H1 (cell line): Measurements from ENCODE around the gene SPSB3. TPM values are rescaled to one million over a fixed set of nuclear protein-coding genes. Genes with fewer than 3 reads are reported as not detected.

Experiments used
- CTCF ChIA-PET: fragments of 300-600 bp; sonication (Branson Sonifier 250); formaldehyde crosslinking; loops from one replicate; lab custom pipeline; 2021; ENCODE audit not compliant: partially characterized antibody; lab: Charles Lee
- POLR2A ChIA-PET: fragments of 300-600 bp; sonication (Branson Sonifier 250); formaldehyde crosslinking; loops from one replicate; lab custom pipeline; 2021; ENCODE audit warnings: inconsistent platforms; ENCODE audit not compliant: partially characterized antibody; lab: Charles Lee
- DNase-seq, 2 experiments: peaks; one replicate each; pipeline versions ENCODE4 v3.0.0 to v3.0.0-alpha.2; 2010 to 2022; ENCODE audit warnings: low spot score in 2 of 2, low read depth in 1 of 2, mixed read lengths in 1 of 2
- FAIRE-seq: peaks from 2 replicates; lab custom pipeline; 2011; peaks lifted over from hg19 to GRCh38; lab: Jason Lieb, UNC
- H2AFZ ChIP-seq: 2 replicates; pipeline ENCODE4 v1.8.1; 2012; ENCODE audit warnings: low read length, inconsistent platforms
- H2AK5ac ChIP-seq: 2 replicates; pipeline ENCODE4 v1.6.1; 2013; ENCODE audit warnings: low read depth, low read length
- H2BK120ac ChIP-seq: replicated peaks from 2 replicates; pipeline ENCODE3; 2013; ENCODE audit warnings: low read depth, low read length, inconsistent platforms
- H2BK12ac ChIP-seq: 2 replicates; pipeline ENCODE4 v1.6.1; 2013; ENCODE audit warnings: low read depth, low read length
- H2BK15ac ChIP-seq: 2 replicates; pipeline ENCODE4 v1.6.1; 2013; ENCODE audit warnings: low read length
- H2BK20ac ChIP-seq: 2 replicates; pipeline ENCODE4 v1.6.1; 2013; ENCODE audit warnings: low read length
- H2BK5ac ChIP-seq: 2 replicates; pipeline ENCODE4 v1.6.1; 2013; ENCODE audit warnings: low read depth, low read length
- H3K14ac ChIP-seq: 2 replicates; pipeline ENCODE4 v1.6.1; 2013; ENCODE audit warnings: inconsistent platforms; ENCODE audit not compliant: insufficient read length
- H3K18ac ChIP-seq: 2 replicates; pipeline ENCODE4 v1.6.1; 2013; ENCODE audit warnings: low read length; ENCODE audit errors: extremely low read depth
- H3K23ac ChIP-seq: 2 replicates; pipeline ENCODE4 v1.6.1; 2013; ENCODE audit warnings: inconsistent platforms; ENCODE audit not compliant: insufficient read length
- H3K23me2 ChIP-seq: 2 replicates; pipeline ENCODE4 v1.6.1; 2013; ENCODE audit warnings: low read depth, low read length
- H3K27ac ChIP-seq: 2 replicates; pipeline ENCODE4 v1.6.1; 2011; ENCODE audit warnings: low read depth, low read length, inconsistent platforms
- H3K27me3 ChIP-seq, 4 experiments: replicated peaks in 1 of 4; 1 replicate in 1 of 4; 2 replicates in 3 of 4; pipeline versions ENCODE4 v1.6.1 to v1.8.1; 2011 to 2013; ENCODE audit warnings: low read length in 3 of 4, mild to moderate bottlenecking in 3 of 4, inconsistent platforms in 2 of 4, mixed read lengths in 2 of 4, moderate library complexity in 1 of 4; ENCODE audit not compliant: control insufficient read depth in 3 of 4, insufficient read depth in 3 of 4; ENCODE audit errors: extremely low read depth in 1 of 4
- H3K36me3 ChIP-seq, 4 experiments: 2 replicates each; pipeline versions ENCODE4 v1.6.1 to v1.8.1; 2011 to 2013; ENCODE audit warnings: mild to moderate bottlenecking in 4 of 4, low read length in 3 of 4, moderate library complexity in 2 of 4, control low read depth in 1 of 4, inconsistent platforms in 1 of 4; ENCODE audit not compliant: insufficient read depth in 4 of 4, control insufficient read depth in 2 of 4
- H3K4ac ChIP-seq: replicated peaks from 2 replicates; pipeline ENCODE3; 2013; ENCODE audit warnings: low read length, low read depth, mixed read lengths, inconsistent platforms; ENCODE audit not compliant: insufficient read length
- H3K4me1 ChIP-seq, 4 experiments: replicated peaks in 1 of 4; 1 replicate in 1 of 4; 2 replicates in 3 of 4; pipeline versions ENCODE4 v1.6.1 to v1.8.1; 2011 to 2013; ENCODE audit warnings: low read length in 3 of 4, inconsistent platforms in 2 of 4, mixed read lengths in 1 of 4; ENCODE audit not compliant: insufficient read depth in 4 of 4, control insufficient read depth in 3 of 4
- H3K4me2 ChIP-seq, 2 experiments: 2 replicates each; pipeline versions ENCODE4 v1.6.1 to v1.8.1; 2011 to 2013; ENCODE audit warnings: low read depth in 2 of 2, low read length in 2 of 2, control low read depth in 1 of 2, inconsistent platforms in 1 of 2, mild to moderate bottlenecking in 1 of 2; ENCODE audit not compliant: insufficient read depth in 1 of 2
- H3K4me3 ChIP-seq, 4 experiments: fragments of 200-600, 300-600 bp in 1 of 4; sonication (generic), shearing (Covaris generic), sonication (Bioruptor Twin) in 1 of 4; 2 replicates each; pipeline versions ENCODE4 v1.5.1 to v1.8.1; 2011 to 2016; ENCODE audit warnings: low read length in 4 of 4, low read depth in 3 of 4, control low read depth in 2 of 4, inconsistent platforms in 2 of 4, mild to moderate bottlenecking in 2 of 4, mixed read lengths in 1 of 4, moderate library complexity in 1 of 4; ENCODE audit not compliant: insufficient read depth in 2 of 4; ENCODE audit errors: extremely low read depth in 1 of 4
- H3K56ac ChIP-seq: replicated peaks from 2 replicates; pipeline ENCODE3; 2013; ENCODE audit warnings: low read depth, mild to moderate bottlenecking, mixed read lengths, low read length, inconsistent platforms; ENCODE audit not compliant: insufficient read length
- H3K79me1 ChIP-seq: 2 replicates; pipeline ENCODE4 v1.6.1; 2013; ENCODE audit warnings: low read depth, low read length, control low read depth
- H3K79me2 ChIP-seq, 2 experiments: 2 replicates each; pipeline versions ENCODE4 v1.6.1 to v1.8.1; 2012 to 2013; ENCODE audit warnings: low read length in 2 of 2, mild to moderate bottlenecking in 2 of 2, inconsistent platforms in 1 of 2; ENCODE audit not compliant: insufficient read depth in 2 of 2, control insufficient read depth in 1 of 2
- H3K9ac ChIP-seq, 4 experiments: replicated peaks in 1 of 4; 1 replicate in 1 of 4; 2 replicates in 3 of 4; pipeline versions ENCODE4 v1.6.1 to v1.8.1; 2011 to 2013; ENCODE audit warnings: low read depth in 3 of 4, low read length in 3 of 4, control low read depth in 2 of 4, mild to moderate bottlenecking in 2 of 4, moderate library complexity in 2 of 4, inconsistent platforms in 1 of 4; ENCODE audit errors: extremely low read depth in 1 of 4
- H3K9me3 ChIP-seq, 2 experiments: 2 replicates each; pipeline versions ENCODE4 v1.6.1 to v1.8.1; 2012 to 2013; ENCODE audit warnings: mild to moderate bottlenecking in 2 of 2, moderate library complexity in 2 of 2, control low read depth in 1 of 2, inconsistent platforms in 1 of 2, low read depth in 1 of 2, low read length in 1 of 2, mixed read lengths in 1 of 2; ENCODE audit not compliant: insufficient read depth in 2 of 2
- H4K20me1 ChIP-seq, 2 experiments: replicated peaks in 1 of 2; 2 replicates each; pipeline versions ENCODE3 to v1.8.1; 2011 to 2013; ENCODE audit warnings: inconsistent platforms in 2 of 2, low read length in 2 of 2, mild to moderate bottlenecking in 1 of 2; ENCODE audit not compliant: insufficient read depth in 2 of 2, control insufficient read depth in 1 of 2
- H4K5ac ChIP-seq: 2 replicates; pipeline ENCODE4 v1.6.1; 2013; ENCODE audit warnings: low read length, low read depth, mixed read lengths, inconsistent platforms; ENCODE audit not compliant: insufficient read length
- H4K8ac ChIP-seq: 2 replicates; pipeline ENCODE4 v1.8.0; 2013; ENCODE audit warnings: mild to moderate bottlenecking, moderate library complexity, low read length, inconsistent platforms; ENCODE audit not compliant: insufficient read depth; ENCODE audit errors: extremely low read depth
- H4K91ac ChIP-seq: replicated peaks from 2 replicates; pipeline ENCODE3; 2013; ENCODE audit warnings: low read length, mixed read lengths, inconsistent platforms; ENCODE audit not compliant: insufficient read length
- ATF2 ChIP-seq: IDR thresholded peaks from 2 replicates; pipeline ENCODE4 v1.6.1; 2012; ENCODE audit warnings: low read length, inconsistent platforms
- ATF3 ChIP-seq: IDR thresholded peaks from 2 replicates; pipeline ENCODE4 v1.6.1; 2011; ENCODE audit warnings: low read depth, mild to moderate bottlenecking, low read length; ENCODE audit not compliant: insufficient read depth
- BACH1 ChIP-seq: IDR thresholded peaks from 2 replicates; pipeline ENCODE4 v1.6.1; 2012; ENCODE audit warnings: low read length, improper control_type of control experiment
- EP300 ChIP-seq, 2 experiments: IDR thresholded peaks; 1 replicate in 1 of 2; 2 replicates in 1 of 2; pipeline ENCODE4 v1.6.1; 2011 to 2012; ENCODE audit warnings: low read depth in 2 of 2, low read length in 2 of 2, mild to moderate bottlenecking in 2 of 2, borderline replicate concordance in 1 of 2, inconsistent platforms in 1 of 2, moderate library complexity in 1 of 2
- MAX ChIP-seq: IDR thresholded peaks from 2 replicates; pipeline ENCODE4 v1.6.1; 2012; ENCODE audit warnings: inconsistent platforms
- POU5F1 ChIP-seq: IDR thresholded peaks from 2 replicates; pipeline ENCODE4 v1.6.1; 2011; ENCODE audit warnings: low read depth, mild to moderate bottlenecking, low read length, moderate library complexity
- RFX5 ChIP-seq: IDR thresholded peaks from 2 replicates; pipeline ENCODE4 v1.6.1; 2011; ENCODE audit warnings: low read depth, low read length, improper control_type of control experiment, borderline replicate concordance
- SIN3A ChIP-seq, 2 experiments: IDR thresholded peaks in 1 of 2; conservative IDR thresholded peaks in 1 of 2; 2 replicates each; pipeline ENCODE4 v1.6.1; 2011 to 2012; ENCODE audit warnings: low read length in 2 of 2, improper control_type of control experiment in 1 of 2, low read depth in 1 of 2, mild to moderate bottlenecking in 1 of 2
- SIX5 ChIP-seq: IDR thresholded peaks from 2 replicates; pipeline ENCODE4 v1.6.1; 2011; ENCODE audit warnings: mild to moderate bottlenecking, low read depth, low read length
- WGBS, 2 experiments: shearing (Covaris generic) in 1 of 2; methylation state at CpG; one replicate each; pipeline versions ENCODE4 v1.1.6 to v1.1.7; 2013 to 2015; ENCODE audit warnings: low lambda C conversion rate in 2 of 2, mixed read lengths in 2 of 2, inconsistent platforms in 1 of 2, low coverage in 1 of 2, missing lambda C conversion rate in 1 of 2; ENCODE audit not compliant: insufficient replicate concordance in 2 of 2, insufficient coverage in 1 of 2, insufficient read length in 1 of 2; ENCODE audit errors: extremely low coverage in 1 of 2, missing lambda C conversion rate in 1 of 2; 5-methylcytosine and 5-hydroxymethylcytosine counted together
- polyA plus RNA-seq, 7 experiments: library from polyadenylated mRNA; depleted of rRNA in 3 of 7; stranded (reverse) in 5 of 7; unstranded in 2 of 7; fragments of >200 nt in 5 of 7; fragments of 200-250 nt in 2 of 7; gene quantifications; 1 replicate in 5 of 7; 2 replicates in 1 of 7; 4 replicates in 1 of 7; pipeline versions ENCODE4 v1.2.1 to v1.2.3, GENCODE V29; 2011 to 2013; ENCODE audit warnings: missing spikeins in 2 of 7, mixed read lengths in 2 of 7
- total RNA-seq: library from RNA; stranded (reverse); fragmentation: NEBNext Ultra II Directional; extraction: Animal tissue kit (Norgen Biotek cat#: 25700); gene quantifications from 2 replicates; pipeline ENCODE4 v1.2.1, GENCODE V29; 2021

The SPSB3 gene
- total and polyA plus RNA-seq, 2 of the 8 experiments (the other 6 are each of a cell fraction or from before 2014, with no cell fraction given), result 22.5 to 37.8 TPM

GRCh38 chr16:1787056-1787321 is 4.6 kb upstream of the SPSB3 start:
- H3K79me1 ChIP-seq, result peaks cover 13% of the 10 kb centered on the region; the same call in 1 of the 2 replicates
- no peak overlapping the region for H2BK5ac ChIP-seq
- H2AK5ac ChIP-seq, result no peak overlapping the region
- H3K56ac ChIP-seq, result no peak overlapping the region
- peaks cover 0 to 35% of the 10 kb centered on the region in 2 experiments; a peak in 3 of 4 replicates for H3K79me2 ChIP-seq
- no peak overlapping the region for H3K9ac ChIP-seq
- no peak overlapping the region for H4K91ac ChIP-seq
- no peak overlapping the region for H4K5ac ChIP-seq
- POLR2A ChIA-PET, result interaction anchor here (1.6 to 4.0 kb wide), 3 partner anchors 12 to 18 kb away, joined by 3 to 13 read pairs (median 5); partner anchors contain the start of gene NME3
- H4K20me1 ChIP-seq, result peaks cover 20 to 21% of the 10 kb centered on the region in 2 experiments
- CTCF ChIA-PET, result interaction anchor here (1.4 kb wide), 1 partner anchor 13 kb away, joined by 4 read pairs; no protein-coding TSS in a partner anchor
- H3K4ac ChIP-seq, result no peak overlapping the region
- no peaks in the 10 kb centered on the region for H3K27me3 ChIP-seq
- no peak overlapping the region for H4K8ac ChIP-seq
- H2BK120ac ChIP-seq, result no peak overlapping the region
- no peak for TF ChIP-seq ATF2
- no peak for TF ChIP-seq BACH1
- no peak for TF ChIP-seq MAX
- TF ChIP-seq SIX5, result no peak
- no peak for TF ChIP-seq POU5F1
- no peak for TF ChIP-seq RFX5
- no peak for TF ChIP-seq SIN3A (conservative IDR thresholded peaks at IDR 0.05 in 1 of 2, IDR thresholded peaks at IDR 0.05 in 1 of 2; ENCODE audit: low read depth in 1 of 2, low read length in 2 of 2)
- no peak for TF ChIP-seq ATF3
- TF ChIP-seq EP300 (IDR thresholded peaks at IDR 0.05; ENCODE audit: borderline replicate concordance in 1 of 2, low read depth in 2 of 2, low read length in 2 of 2), result no peak
- H2AFZ ChIP-seq, result no peak overlapping the region
- H2BK12ac ChIP-seq, result no peak overlapping the region
- no peak overlapping the region for H3K14ac ChIP-seq
- no peak overlapping the region for H3K27ac ChIP-seq
- no peaks in the 10 kb centered on the region for H3K9me3 ChIP-seq
- peaks cover 3% of the 10 kb centered on the region; the same call in 1 of the 2 replicates for H3K23me2 ChIP-seq
- no peak overlapping the region for H3K23ac ChIP-seq
- no peak overlapping the region for H2BK20ac ChIP-seq
- H3K4me1 ChIP-seq, result no peaks in the 10 kb centered on the region; a peak in 1 of 7 replicates
- WGBS, 2 experiments, result 90% methylated on average over 6 of the region's 6 CpGs; no CpG with 5 or more reads in 1 of the 2 experiments
- H3K18ac ChIP-seq, result no peak overlapping the region
- no peak overlapping the region for H3K4me2 ChIP-seq
- H3K36me3 ChIP-seq, result peaks cover 0 to 44% (median 2%) of the 10 kb centered on the region in 4 experiments; a peak in 4 of 8 replicates
- no peak for FAIRE-seq
- DNase-seq, result no peak
- no peak overlapping the region for H3K4me3 ChIP-seq
- no peak overlapping the region for H2BK15ac ChIP-seq
